ENCODE measurements around the gene CDKN2AIPNL. TPM values are rescaled to one million over a fixed set of nuclear protein-coding genes. Genes with fewer than 3 reads are reported as not detected.

CDKN2AIPNL gene
- total and polyA plus RNA-seq, 11 donors: 26.6 to 87.5 (median 32.4) TPM

DNA sequence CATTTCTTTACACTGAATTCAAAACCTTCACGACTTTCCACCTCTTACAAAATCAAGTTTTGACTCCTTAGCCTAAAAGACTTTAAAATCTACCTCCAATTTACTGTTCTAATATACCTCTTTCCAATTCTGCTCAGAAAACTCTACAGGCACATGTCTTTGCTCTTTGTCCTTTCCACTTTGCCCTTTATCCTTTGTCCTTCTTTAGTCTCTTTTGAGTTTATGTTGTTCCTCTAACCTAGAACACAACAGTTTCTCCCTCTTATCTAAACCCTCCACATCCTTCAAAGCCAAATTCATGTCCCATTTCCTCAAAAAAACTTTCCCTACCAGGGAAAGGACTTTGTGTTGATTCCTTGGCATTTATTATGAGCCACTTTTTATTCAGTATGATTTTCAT lies 46.1 kb downstream of the CDKN2AIPNL start:
- H3K27me3 ChIP-seq: no peaks in the 10 kb centered on the region
- H3K9me3 ChIP-seq: no peaks in the 10 kb centered on the region
- ATAC-seq (no peak), DNase-seq (no peak)
- no peak for TF ChIP-seq POLR2A (IDR thresholded peaks at IDR 0.05)
- TF ChIP-seq, protein P1, sequence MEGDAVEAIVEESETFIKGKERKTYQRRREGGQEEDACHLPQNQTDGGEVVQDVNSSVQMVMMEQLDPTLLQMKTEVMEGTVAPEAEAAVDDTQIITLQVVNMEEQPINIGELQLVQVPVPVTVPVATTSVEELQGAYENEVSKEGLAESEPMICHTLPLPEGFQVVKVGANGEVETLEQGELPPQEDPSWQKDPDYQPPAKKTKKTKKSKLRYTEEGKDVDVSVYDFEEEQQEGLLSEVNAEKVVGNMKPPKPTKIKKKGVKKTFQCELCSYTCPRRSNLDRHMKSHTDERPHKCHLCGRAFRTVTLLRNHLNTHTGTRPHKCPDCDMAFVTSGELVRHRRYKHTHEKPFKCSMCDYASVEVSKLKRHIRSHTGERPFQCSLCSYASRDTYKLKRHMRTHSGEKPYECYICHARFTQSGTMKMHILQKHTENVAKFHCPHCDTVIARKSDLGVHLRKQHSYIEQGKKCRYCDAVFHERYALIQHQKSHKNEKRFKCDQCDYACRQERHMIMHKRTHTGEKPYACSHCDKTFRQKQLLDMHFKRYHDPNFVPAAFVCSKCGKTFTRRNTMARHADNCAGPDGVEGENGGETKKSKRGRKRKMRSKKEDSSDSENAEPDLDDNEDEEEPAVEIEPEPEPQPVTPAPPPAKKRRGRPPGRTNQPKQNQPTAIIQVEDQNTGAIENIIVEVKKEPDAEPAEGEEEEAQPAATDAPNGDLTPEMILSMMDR (IDR thresholded peaks at IDR 0.05): no peak
- intact Hi-C loops (cut with DNase I): no loop called here
- no peak overlapping the region for H3K4me3 ChIP-seq
- no peaks in the 10 kb centered on the region for H3K36me3 ChIP-seq
- H3K27ac ChIP-seq: no peak overlapping the region
- WGBS, 4 donors: 90 to 98% (median 95%) methylated on average over 1 of the region's 1 CpG
- H3K4me1 ChIP-seq: peaks cover 0 to 34% (median 17%) of the 10 kb centered on the region in 12 donors

DNA sequence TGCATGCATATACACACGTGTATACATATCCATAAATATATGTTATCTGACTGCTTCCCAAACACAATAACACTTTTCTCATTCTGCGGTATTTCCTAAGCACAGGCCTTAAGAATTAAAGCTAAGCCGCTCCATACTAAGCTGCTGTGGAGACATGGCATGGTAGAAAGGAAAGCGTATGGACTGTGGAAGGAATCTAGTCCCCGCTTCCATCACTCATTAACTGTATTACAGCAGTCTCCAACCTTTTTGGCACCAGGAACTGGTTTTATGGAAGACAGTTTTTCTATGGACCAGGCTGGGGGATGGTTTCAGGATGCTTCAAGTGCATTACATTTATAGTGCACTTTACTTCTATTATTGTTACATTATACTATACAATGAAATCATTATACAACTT lies 56.0 kb downstream of the CDKN2AIPNL start:
- H3K4me3 ChIP-seq: no peak overlapping the region
- WGBS, 4 donors: 92 to 96% (median 94%) methylated on average over 5 of the region's 5 CpGs
- H3K27ac ChIP-seq: no peak overlapping the region
- H3K27me3 ChIP-seq: no peaks in the 10 kb centered on the region
- no peaks in the 10 kb centered on the region for H3K36me3 ChIP-seq
- no peaks in the 10 kb centered on the region for H3K9me3 ChIP-seq
- TF ChIP-seq, protein P1 (IDR thresholded peaks at IDR 0.05): no peak
- TF ChIP-seq POLR2A (IDR thresholded peaks at IDR 0.05): no peak
- ATAC-seq (no peak), DNase-seq (no peak)
- H3K4me1 ChIP-seq: peaks cover 0 to 3% (median 0%) of the 10 kb centered on the region in 12 donors
- intact Hi-C loops (cut with DNase I): no loop called here

Other genes with a start within 250 kb of the CDKN2AIPNL start
- gene SKP1, start 234.9 kb downstream of the CDKN2AIPNL start, total RNA-seq: 100 to 1,000 TPM; 290 to 533 (median 459) TPM
- 1,000 to 10,000 TPM in 1 of 2 donors, 100 to 1,000 TPM in 1; 175 to 1,085 TPM for gene SKP1, start 234.9 kb downstream of the CDKN2AIPNL start, polyA plus RNA-seq
- 100 to 1,000 TPM; 143 to 219 (median 180) TPM for gene PPP2CA, start 185.8 kb downstream of the CDKN2AIPNL start, total RNA-seq
- gene PPP2CA, start 185.8 kb downstream of the CDKN2AIPNL start, polyA plus RNA-seq: 100 to 1,000 TPM in 1 of 2 donors, 10 to 100 TPM in 1; 59.7 to 157 TPM
- gene CDKL3, start 44.7 kb downstream of the CDKN2AIPNL start, total RNA-seq: 1 to 10 TPM; 2.6 to 8.0 (median 4.3) TPM
- gene CDKL3, start 44.7 kb downstream of the CDKN2AIPNL start, polyA plus RNA-seq: 1 to 10 TPM; 3.3 to 5.1 TPM
- 100 to 1,000 TPM in 8 of 9 donors, 10 to 100 TPM in 1; 62.8 to 230 (median 188) TPM for gene UBE2B, start 40.3 kb downstream of the CDKN2AIPNL start, total RNA-seq
- 100 to 1,000 TPM; 119 to 195 TPM for gene UBE2B, start 40.3 kb downstream of the CDKN2AIPNL start, polyA plus RNA-seq
- 10 to 100 TPM; 22.8 to 54.8 (median 33.9) TPM for gene JADE2, start 113.8 kb upstream of the CDKN2AIPNL start, total RNA-seq
- gene JADE2, start 113.8 kb upstream of the CDKN2AIPNL start, polyA plus RNA-seq: 10 to 100 TPM in 1 of 2 donors, 1 to 10 TPM in 1; 8.3 to 17.1 TPM
- 100 to 1,000 TPM in 2 of 9 donors, 10 to 100 TPM in 7; 36.9 to 113 (median 88.0) TPM for gene SAR1B, start 220.9 kb upstream of the CDKN2AIPNL start, total RNA-seq
- gene SAR1B, start 220.9 kb upstream of the CDKN2AIPNL start, polyA plus RNA-seq: 10 to 100 TPM; 33.9 to 62.4 TPM
- 10 to 100 TPM in 3 of 9 donors, 1 to 10 TPM in 6; 6.7 to 15.7 (median 8.6) TPM for gene SEC24A, start 236.9 kb upstream of the CDKN2AIPNL start, total RNA-seq
- 1 to 10 TPM; 2.2 to 8.1 TPM for gene SEC24A, start 236.9 kb upstream of the CDKN2AIPNL start, polyA plus RNA-seq